SK-N-SH (cell line): ENCODE results near the gene FGF5. TPM values are rescaled to one million over a fixed set of nuclear protein-coding genes. Genes with fewer than 3 reads are reported as not detected.
A peak's percentile ranks its signal among the peaks of the same experiment; 100 is the strongest.

Experiments
- CTCF ChIA-PET: fragments of 300-600, 350-600 bp; formaldehyde crosslinking; extraction: SDS; loops from one replicate; lab custom pipeline; 2021; lab: Yijun Ruan, JAX
- POLR2A ChIA-PET: fragments of 350-600 bp; sonication (Branson Sonifier 250); formaldehyde crosslinking; extraction: SDS; loops from one replicate; lab custom pipeline; 2020; ENCODE audit warnings: antibody characterized with exemption, inconsistent platforms; lab: Yijun Ruan, JAX
- DNase-seq: peaks from one replicate; pipeline ENCODE4 v3.0.0; 2012
- H2AFZ ChIP-seq: fragments of 200-600 bp; sonication (generic); 2 replicates; pipeline ENCODE4 v1.8.1; 2016; ENCODE audit warnings: antibody characterized with exemption, mild to moderate bottlenecking, low read depth
- H3F3A ChIP-seq: fragments of 200-600 bp; sonication (generic); replicated peaks from 2 replicates; pipeline ENCODE3; 2016; ENCODE audit warnings: antibody characterized with exemption, mild to moderate bottlenecking; ENCODE audit not compliant: insufficient read depth
- H3K27ac ChIP-seq, 2 experiments: fragments of 200-500 bp in 1 of 2; fragments of 200-600 bp in 1 of 2; sonication (Bioruptor generic) in 1 of 2; sonication (generic), shearing (Covaris generic) in 1 of 2; 2 replicates each; pipeline versions ENCODE4 v1.5.1 to v1.6.1; 2014 to 2016; ENCODE audit warnings: low read depth in 2 of 2, inconsistent platforms in 1 of 2, low read length in 1 of 2, mild to moderate bottlenecking in 1 of 2, mixed read lengths in 1 of 2
- H3K27me3 ChIP-seq: fragments of 200-600 bp; sonication (generic), shearing (Covaris generic); 2 replicates; pipeline ENCODE4 v1.6.1; 2016; ENCODE audit warnings: mixed run types; ENCODE audit not compliant: insufficient read depth
- H3K36me3 ChIP-seq, 2 experiments: fragments of 200-500 bp in 1 of 2; fragments of 200-600 bp in 1 of 2; sonication (Bioruptor generic) in 1 of 2; sonication (generic) in 1 of 2; replicated peaks in 1 of 2; 2 replicates each; pipeline versions ENCODE3 to v1.5.1; 2014 to 2016; ENCODE audit warnings: low read length in 1 of 2, mild to moderate bottlenecking in 1 of 2; ENCODE audit not compliant: insufficient read depth in 2 of 2, control insufficient read depth in 1 of 2
- H3K4me1 ChIP-seq, 2 experiments: fragments of 200-500 bp in 1 of 2; fragments of 200-600 bp in 1 of 2; sonication (Bioruptor generic) in 1 of 2; sonication (generic), shearing (Covaris generic) in 1 of 2; 2 replicates each; pipeline versions ENCODE4 v1.5.1 to v1.6.1; 2014 to 2016; ENCODE audit warnings: low read depth in 1 of 2, low read length in 1 of 2, mixed run types in 1 of 2; ENCODE audit not compliant: insufficient read depth in 2 of 2, control insufficient read depth in 1 of 2
- H3K4me2 ChIP-seq: fragments of 200-600 bp; sonication (generic), shearing (Covaris generic); 2 replicates; pipeline ENCODE4 v1.6.1; 2017; ENCODE audit warnings: mixed run types
- H3K4me3 ChIP-seq, 2 experiments: fragments of 200-500 bp in 1 of 2; fragments of 200-600 bp in 1 of 2; sonication (Bioruptor generic) in 1 of 2; sonication (generic), shearing (Covaris generic) in 1 of 2; 2 replicates each; pipeline versions ENCODE4 v1.5.1 to v1.8.1; 2014 to 2016; ENCODE audit warnings: low read depth in 2 of 2, inconsistent platforms in 1 of 2, low read length in 1 of 2, mild to moderate bottlenecking in 1 of 2, mixed read lengths in 1 of 2, moderate library complexity in 1 of 2
- H3K79me2 ChIP-seq: fragments of 200-600 bp; sonication (generic); 2 replicates; pipeline ENCODE4 v1.8.1; 2017; ENCODE audit warnings: mild to moderate bottlenecking; ENCODE audit not compliant: insufficient read depth
- H3K9ac ChIP-seq: fragments of 200-600 bp; sonication (generic); 2 replicates; pipeline ENCODE4 v1.6.1; 2017; ENCODE audit warnings: mixed run types
- H3K9me2 ChIP-seq: fragments of 200-600 bp; sonication (generic); 2 replicates; pipeline ENCODE4 v1.6.1; 2017; ENCODE audit warnings: mixed run types
- H3K9me3 ChIP-seq: fragments of 200-600 bp; sonication (generic); 2 replicates; pipeline ENCODE4 v1.6.1; 2017; ENCODE audit warnings: mixed run types, mild to moderate bottlenecking, moderate library complexity
- H4K20me1 ChIP-seq: fragments of 200-600 bp; sonication (generic); 2 replicates; pipeline ENCODE4 v1.6.1; 2017; ENCODE audit warnings: mild to moderate bottlenecking, mixed run types; ENCODE audit not compliant: insufficient read depth
- ELF1 ChIP-seq: IDR thresholded peaks from 2 replicates; pipeline ENCODE4 v1.4.0; 2012
- EP300 ChIP-seq, 2 experiments: IDR thresholded peaks; 2 replicates each; pipeline versions ENCODE4 v1.4.0 to v1.6.1; 2012; ENCODE audit warnings: borderline replicate concordance in 1 of 2, low read depth in 1 of 2, low read length in 1 of 2
- EZH2phosphoT487 ChIP-seq: fragments of 200-600 bp; sonication (generic); IDR thresholded peaks from 2 replicates; pipeline ENCODE4 v1.6.1; 2017; ENCODE audit warnings: low read depth, mixed run types, mild to moderate bottlenecking, antibody characterized with exemption, moderate library complexity, borderline replicate concordance
- FOSL2 ChIP-seq: IDR thresholded peaks from 2 replicates; pipeline ENCODE4 v1.4.0; 2012; ENCODE audit warnings: low read depth, mild to moderate bottlenecking, moderate library complexity, borderline replicate concordance
- FOXJ3 ChIP-seq: sonication (generic); formaldehyde crosslinking; IDR thresholded peaks from 2 replicates; pipeline ENCODE4 v1.5.1; 2020; ENCODE audit warnings: mild to moderate bottlenecking, missing genetic modification reagents
- FOXM1 ChIP-seq: IDR thresholded peaks from 2 replicates; pipeline ENCODE4 v1.4.0; 2012; ENCODE audit warnings: low read depth, mild to moderate bottlenecking
- IRF3 ChIP-seq: fragments of 150-350 bp; IDR thresholded peaks from 2 replicates; pipeline ENCODE4 v1.6.1; 2016; ENCODE audit warnings: mild to moderate bottlenecking, low read depth, low read length
- NRF1 ChIP-seq: IDR thresholded peaks from 2 replicates; pipeline ENCODE4 v1.6.1; 2012; ENCODE audit warnings: low read depth, mild to moderate bottlenecking, low read length
- PBX3 ChIP-seq: IDR thresholded peaks from 2 replicates; pipeline ENCODE4; 2012
- RAD21 ChIP-seq: IDR thresholded peaks from 2 replicates; pipeline ENCODE4 v1.6.1; 2012; ENCODE audit warnings: mild to moderate bottlenecking, low read length
- RCOR1 ChIP-seq: fragments of 150-350 bp; IDR thresholded peaks from 2 replicates; pipeline ENCODE4 v1.6.1; 2017; ENCODE audit warnings: antibody characterized with exemption, low read length
- REST ChIP-seq: IDR thresholded peaks from 2 replicates; pipeline ENCODE4 v1.6.1; 2012; ENCODE audit warnings: mild to moderate bottlenecking, low read depth, low read length, moderate library complexity
- RFX5 ChIP-seq: IDR thresholded peaks from 2 replicates; pipeline ENCODE4 v1.6.1; 2012; ENCODE audit warnings: mild to moderate bottlenecking, improper control_type of control experiment, low read length
- RXRA ChIP-seq: IDR thresholded peaks from 2 replicates; pipeline ENCODE4 v1.4.0; 2012; ENCODE audit warnings: low read depth, mild to moderate bottlenecking, borderline replicate concordance
- SIN3A ChIP-seq: IDR thresholded peaks from 2 replicates; pipeline ENCODE4 v1.6.1; 2012; ENCODE audit warnings: low read depth, mild to moderate bottlenecking, low read length, moderate library complexity, borderline replicate concordance
- SMC3 ChIP-seq: IDR thresholded peaks from 2 replicates; pipeline ENCODE4 v1.6.1; 2012; ENCODE audit warnings: low read depth, low read length, improper control_type of control experiment
- TAF1 ChIP-seq: IDR thresholded peaks from 2 replicates; pipeline ENCODE4 v1.6.1; 2012; ENCODE audit warnings: low read depth, mild to moderate bottlenecking, low read length, moderate library complexity, borderline replicate concordance
- TCF12 ChIP-seq: IDR thresholded peaks from 2 replicates; pipeline ENCODE4 v1.4.0; 2012
- TEAD4 ChIP-seq: IDR thresholded peaks from 2 replicates; pipeline ENCODE4 v1.4.0; 2012; ENCODE audit warnings: mild to moderate bottlenecking, borderline replicate concordance; ENCODE audit not compliant: insufficient read depth
- USF1 ChIP-seq: IDR thresholded peaks from 2 replicates; pipeline ENCODE4 v1.4.0; 2012; ENCODE audit warnings: low read depth, borderline replicate concordance
- YY1 ChIP-seq: IDR thresholded peaks from 2 replicates; pipeline ENCODE4 v1.4.0; 2012; ENCODE audit warnings: low read depth, mild to moderate bottlenecking
- ZBTB33 ChIP-seq: IDR thresholded peaks from 2 replicates; pipeline ENCODE4 v1.4.0; 2012; ENCODE audit warnings: low read depth, borderline replicate concordance
- polyA plus RNA-seq, 3 experiments: library from polyadenylated mRNA; depleted of rRNA; stranded (reverse); fragments of >200 nt; gene quantifications; 2 replicates each; pipeline ENCODE4 v1.2.3, GENCODE V29; 2012

The FGF5 gene
- polyA plus RNA-seq, 1 of the 3 experiments (the other 2 are of a cell fraction): 17.7 TPM

- no peak for TF ChIP-seq IRF3
- TF ChIP-seq TCF12: peak; percentile 83
- no peak for TF ChIP-seq USF1
- TF ChIP-seq ZBTB33: no peak
- TF ChIP-seq RFX5: no peak
Measured at GRCh38 chr4:80249144-80249543, 17.3 kb upstream of the FGF5 start (continued).

- Histone ChIP-seq H4K20me1 (no peaks in the 10 kb centered on the region), H3K9me2 (no peaks in the 10 kb centered on the region), H3K79me2 (no peaks in the 10 kb centered on the region), H2AFZ (no peak overlapping the region), H3K36me3 (no peaks in the 10 kb centered on the region), H3K9me3 (no peaks in the 10 kb centered on the region), H3F3A (peaks cover 22% of the 10 kb centered on the region), H3K4me1 (peaks cover 0 to 4% of the 10 kb centered on the region in 2 experiments; a peak in 1 of 4 replicates), H3K27me3 (no peaks in the 10 kb centered on the region), H3K4me2 (no peak overlapping the region), H3K9ac (no peak overlapping the region), H3K27ac (no peak overlapping the region), H3K4me3 (no peak overlapping the region)
- ChIA-PET POLR2A (no interaction called here), CTCF (interaction anchor here (0.6 to 1.1 kb wide), 3 partner anchors 13 to 1209 kb away, joined by 3 read pairs; no protein-coding TSS in a partner anchor)
- DNase-seq: no peak
- TF ChIP-seq SIN3A (no peak), YY1 (no peak), EP300 (IDR thresholded peaks at IDR 0.05; ENCODE audit: borderline replicate concordance in 1 of 2, low read depth in 1 of 2, low read length in 1 of 2) (no peak), REST (no peak), NRF1 (no peak), EZH2phosphoT487 (no peak), TAF1 (no peak), ZBTB33 (no peak), RXRA (no peak), RCOR1 (no peak), FOXM1 (no peak), PBX3 (no peak), FOXJ3 (CRISPR knock-in tag) (no peak), RAD21 (no peak), ELF1 (no peak), FOSL2 (no peak), SMC3 (no peak), TEAD4 (no peak)
Measured at GRCh38 chr4:80252427-80252826, 14.0 kb upstream of the FGF5 start.
